ENCODE measurements around the gene TMEM178A. TPM values are rescaled to one million over a fixed set of nuclear protein-coding genes. Genes with fewer than 3 reads are reported as not detected.

Gene TMEM178A
- total RNA-seq, 4 donors from 2014 or later = 1.2 to 5.0 (median 3.6) TPM

- no peak overlapping the region for H3K27ac ChIP-seq (replicated peaks in 1 of 4)
- WGBS = 59% methylated on average over 5 of the region's 5 CpGs
- no peak for TF ChIP-seq EP300 (IDR thresholded peaks at IDR 0.05)
- no peak for TF ChIP-seq POLR2A (IDR thresholded peaks at IDR 0.05; ENCODE audit: low read depth)
- TF ChIP-seq, protein P1, sequence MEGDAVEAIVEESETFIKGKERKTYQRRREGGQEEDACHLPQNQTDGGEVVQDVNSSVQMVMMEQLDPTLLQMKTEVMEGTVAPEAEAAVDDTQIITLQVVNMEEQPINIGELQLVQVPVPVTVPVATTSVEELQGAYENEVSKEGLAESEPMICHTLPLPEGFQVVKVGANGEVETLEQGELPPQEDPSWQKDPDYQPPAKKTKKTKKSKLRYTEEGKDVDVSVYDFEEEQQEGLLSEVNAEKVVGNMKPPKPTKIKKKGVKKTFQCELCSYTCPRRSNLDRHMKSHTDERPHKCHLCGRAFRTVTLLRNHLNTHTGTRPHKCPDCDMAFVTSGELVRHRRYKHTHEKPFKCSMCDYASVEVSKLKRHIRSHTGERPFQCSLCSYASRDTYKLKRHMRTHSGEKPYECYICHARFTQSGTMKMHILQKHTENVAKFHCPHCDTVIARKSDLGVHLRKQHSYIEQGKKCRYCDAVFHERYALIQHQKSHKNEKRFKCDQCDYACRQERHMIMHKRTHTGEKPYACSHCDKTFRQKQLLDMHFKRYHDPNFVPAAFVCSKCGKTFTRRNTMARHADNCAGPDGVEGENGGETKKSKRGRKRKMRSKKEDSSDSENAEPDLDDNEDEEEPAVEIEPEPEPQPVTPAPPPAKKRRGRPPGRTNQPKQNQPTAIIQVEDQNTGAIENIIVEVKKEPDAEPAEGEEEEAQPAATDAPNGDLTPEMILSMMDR (IDR thresholded peaks at IDR 0.05) = no peak
- no peak for TF ChIP-seq POLR2AphosphoS5 (IDR thresholded peaks at IDR 0.05)
- peaks cover 0 to 14% (median 6%) of the 10 kb centered on the region in 4 donors for H3K4me1 ChIP-seq
- no peaks in the 10 kb centered on the region for H3K27me3 ChIP-seq
- intact Hi-C loops (cut with DNase I) = no loop called here
- H3K4me3 ChIP-seq = no peak overlapping the region
- DNase-seq (ENCODE audit: extremely low spot score) = no peak
- peaks cover 0 to 82% (median 44%) of the 10 kb centered on the region in 4 donors for H3K36me3 ChIP-seq
- H3K9me3 ChIP-seq = no peaks in the 10 kb centered on the region
Observed at GRCh38 chr2:39739386-39739785, 73.7 kb downstream of the TMEM178A start.

- intact Hi-C loops (cut with DNase I) = no loop called here
- Histone ChIP-seq H3K4me1 (peaks cover 0 to 8% (median 2%) of the 10 kb centered on the region in 4 donors), H3K27ac (replicated peaks in 1 of 4) (no peak overlapping the region), H3K9me3 (no peaks in the 10 kb centered on the region), H3K4me3 (no peak overlapping the region), H3K27me3 (no peaks in the 10 kb centered on the region), H3K36me3 (peaks cover 0 to 68% (median 42%) of the 10 kb centered on the region in 4 donors)
- WGBS = 97% methylated on average over 1 of the region's 1 CpG
- no peak for DNase-seq (ENCODE audit: extremely low spot score)
- TF ChIP-seq EP300 (IDR thresholded peaks at IDR 0.05) = no peak
- TF ChIP-seq POLR2AphosphoS5 (IDR thresholded peaks at IDR 0.05) = no peak
Observed at GRCh38 chr2:39741871-39742270, 76.2 kb downstream of the TMEM178A start.

DNA sequence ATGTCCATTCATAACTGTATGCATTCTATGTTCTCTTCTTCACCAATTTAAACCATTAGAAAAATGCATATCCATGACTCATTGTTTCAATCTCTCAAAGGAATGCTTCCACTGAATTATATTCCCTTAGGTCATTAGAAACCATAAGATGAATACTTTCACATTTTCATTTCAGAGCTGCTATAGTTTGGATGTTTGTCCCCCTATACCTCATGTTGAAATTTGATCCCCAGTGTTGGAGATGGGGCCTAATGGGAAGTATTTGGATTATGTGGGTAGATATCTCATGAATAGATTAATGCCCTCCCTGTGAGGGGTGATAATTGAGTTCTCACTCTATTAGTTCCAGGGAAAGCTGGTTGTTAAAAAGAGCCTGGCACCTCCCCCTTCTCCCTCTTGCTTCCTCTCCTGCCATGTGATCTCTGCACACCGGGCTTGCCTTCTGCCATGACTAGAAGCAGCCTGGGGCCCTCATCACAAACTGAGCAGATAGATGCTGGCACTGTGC lies 77.6 kb downstream of the TMEM178A start:
- TF ChIP-seq, protein P1 (IDR thresholded peaks at IDR 0.05) = no peak
- no peak for TF ChIP-seq POLR2AphosphoS5 (IDR thresholded peaks at IDR 0.05)
- no peak for TF ChIP-seq EP300 (IDR thresholded peaks at IDR 0.05)
- no peak for TF ChIP-seq POLR2A (IDR thresholded peaks at IDR 0.05; ENCODE audit: low read depth)
- 47% methylated on average over 1 of the region's 1 CpG for WGBS
- Histone ChIP-seq H3K27me3 (no peaks in the 10 kb centered on the region), H3K27ac (replicated peaks in 1 of 4) (no peak overlapping the region), H3K9me3 (no peaks in the 10 kb centered on the region), H3K36me3 (peaks cover 0 to 64% (median 37%) of the 10 kb centered on the region in 4 donors), H3K4me1 (peaks cover 0 to 3% (median 0%) of the 10 kb centered on the region in 4 donors), H3K4me3 (no peak overlapping the region)
- DNase-seq (ENCODE audit: extremely low spot score) = no peak
- intact Hi-C loops (cut with DNase I) = no loop called here

GRCh38 chr2:39755466-39755865 lies 89.7 kb downstream of the TMEM178A start:
- Histone ChIP-seq H3K27me3 (no peaks in the 10 kb centered on the region), H3K27ac (replicated peaks in 1 of 4) (no peak overlapping the region), H3K4me1 (peaks cover 0 to 6% (median 1%) of the 10 kb centered on the region in 4 donors), H3K36me3 (peaks cover 44 to 92% (median 76%) of the 10 kb centered on the region in 4 donors), H3K9me3 (no peaks in the 10 kb centered on the region), H3K4me3 (no peak overlapping the region)
- WGBS = 90% methylated on average over 1 of the region's 1 CpG
- no peak for DNase-seq (ENCODE audit: extremely low spot score)
- TF ChIP-seq, protein P1 (IDR thresholded peaks at IDR 0.05) = no peak
- TF ChIP-seq POLR2AphosphoS5 (IDR thresholded peaks at IDR 0.05) (no peak), EP300 (IDR thresholded peaks at IDR 0.05) (no peak), POLR2A (IDR thresholded peaks at IDR 0.05; ENCODE audit: low read depth) (no peak)
- intact Hi-C loops (cut with DNase I) = no loop called here

DNA sequence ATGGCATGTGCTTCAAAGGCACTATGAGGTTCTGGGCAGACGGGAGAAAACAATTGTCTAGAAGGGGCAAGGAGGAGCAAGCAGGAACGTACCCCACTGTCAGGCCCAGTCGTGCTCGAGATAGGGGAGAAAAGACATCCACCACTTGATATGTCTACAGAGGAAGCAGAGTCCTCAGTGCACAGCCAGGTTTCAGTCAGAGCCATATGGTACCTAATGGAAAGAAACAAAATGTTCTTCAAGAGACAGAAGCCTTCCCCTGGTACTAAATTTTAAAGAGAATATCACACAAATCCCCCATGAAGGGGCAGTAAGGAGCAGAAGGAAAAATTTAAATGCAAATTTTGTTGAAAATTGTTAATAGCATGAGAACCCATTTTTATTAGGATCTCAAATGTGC lies 91.4 kb downstream of the TMEM178A start:
- no peaks in the 10 kb centered on the region for H3K27me3 ChIP-seq
- peaks cover 37 to 93% (median 69%) of the 10 kb centered on the region in 4 donors for H3K36me3 ChIP-seq
- 93% methylated on average over 4 of the region's 4 CpGs for WGBS
- peaks cover 0 to 3% (median under 1%) of the 10 kb centered on the region in 4 donors for H3K4me1 ChIP-seq
- H3K9me3 ChIP-seq = no peaks in the 10 kb centered on the region
- TF ChIP-seq EP300 (IDR thresholded peaks at IDR 0.05) = no peak
- TF ChIP-seq, protein P1 (IDR thresholded peaks at IDR 0.05) = no peak
- TF ChIP-seq POLR2AphosphoS5 (IDR thresholded peaks at IDR 0.05) = no peak
- no peak for TF ChIP-seq POLR2A (IDR thresholded peaks at IDR 0.05; ENCODE audit: low read depth)
- intact Hi-C loops (cut with DNase I) = no loop called here
- no peak for DNase-seq (ENCODE audit: extremely low spot score)
- no peak overlapping the region for H3K4me3 ChIP-seq
- H3K27ac ChIP-seq (replicated peaks in 1 of 4) = no peak overlapping the region

All from esophagus muscularis mucosa (tissue), 4 donors.